PFSK-1 (cell line): ENCODE measurements around the gene CCDC87.

Experiments used
- FOXP2 ChIP-seq: optimal IDR thresholded peaks from 2 replicates; pipeline ENCODE3; 2011; ENCODE audit warnings: borderline replicate concordance, control low read depth, inconsistent platforms; ENCODE audit not compliant: insufficient read depth; ENCODE audit errors: extremely low read length, extremely low read depth
- POLR2AphosphoS5 ChIP-seq: IDR thresholded peaks from 2 replicates; pipeline ENCODE4 v1.6.1; 2012; ENCODE audit warnings: low read depth, mild to moderate bottlenecking, control low read depth, low read length, moderate library complexity
- SIN3A ChIP-seq: IDR thresholded peaks from 2 replicates; pipeline ENCODE4 v1.6.1; 2012; ENCODE audit warnings: mild to moderate bottlenecking, low read length, moderate library complexity, borderline replicate concordance; ENCODE audit not compliant: insufficient read depth
- TAF1 ChIP-seq: IDR thresholded peaks from 2 replicates; pipeline ENCODE4 v1.6.1; 2012; ENCODE audit warnings: low read length, control low read depth, borderline replicate concordance; ENCODE audit not compliant: insufficient read depth
- TF ChIP-seq, protein P1 (sequence below), 2 experiments: IDR thresholded peaks; 2 replicates each; pipeline versions ENCODE4 v1.6.1 to v1.8.0; 2011 to 2012; ENCODE audit warnings: low read depth in 2 of 2, low read length in 2 of 2, control low read depth in 1 of 2, inconsistent platforms in 1 of 2, mild to moderate bottlenecking in 1 of 2, moderate library complexity in 1 of 2; ENCODE audit not compliant: insufficient read depth in 1 of 2

DNA sequence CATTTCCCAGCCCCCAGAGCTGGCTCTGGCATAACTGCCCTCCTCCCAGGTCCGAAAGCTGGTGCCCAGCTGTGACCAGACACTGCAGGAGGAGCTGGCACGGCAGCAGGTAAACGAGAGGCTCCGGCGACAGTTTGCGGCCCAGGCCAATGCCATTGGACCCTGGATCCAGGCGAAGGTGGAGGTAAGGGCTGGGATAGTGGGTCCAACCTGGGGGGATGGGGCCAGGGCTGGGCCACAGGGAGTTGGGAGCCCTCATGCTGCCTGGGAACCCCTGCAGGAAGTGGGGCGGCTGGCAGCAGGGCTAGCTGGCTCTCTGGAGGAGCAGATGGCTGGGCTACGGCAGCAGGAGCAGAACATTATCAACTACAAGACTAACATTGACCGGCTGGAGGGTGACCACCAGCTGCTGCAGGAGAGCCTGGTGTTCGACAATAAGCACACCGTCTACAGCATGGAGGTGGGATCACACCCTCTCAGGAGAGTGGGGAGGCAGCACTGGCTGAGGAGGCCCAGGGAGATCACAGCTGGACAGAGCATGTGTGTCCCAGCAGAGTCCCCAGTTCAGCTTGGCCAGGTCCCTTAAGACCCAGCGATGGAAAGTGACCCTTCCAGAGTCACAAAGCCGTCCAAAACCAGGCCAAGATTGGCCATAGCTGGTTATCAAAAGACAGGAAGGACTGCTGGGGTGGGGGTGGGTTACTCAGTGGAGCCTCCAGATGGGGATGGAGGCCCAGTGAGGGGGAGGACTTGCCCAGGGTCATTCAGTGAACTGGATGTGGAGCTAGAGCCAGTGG lies 31.5 kb downstream of the CCDC87 start:
- no peak for TF ChIP-seq FOXP2
- no peak for TF ChIP-seq POLR2AphosphoS5
- TF ChIP-seq, protein P1, sequence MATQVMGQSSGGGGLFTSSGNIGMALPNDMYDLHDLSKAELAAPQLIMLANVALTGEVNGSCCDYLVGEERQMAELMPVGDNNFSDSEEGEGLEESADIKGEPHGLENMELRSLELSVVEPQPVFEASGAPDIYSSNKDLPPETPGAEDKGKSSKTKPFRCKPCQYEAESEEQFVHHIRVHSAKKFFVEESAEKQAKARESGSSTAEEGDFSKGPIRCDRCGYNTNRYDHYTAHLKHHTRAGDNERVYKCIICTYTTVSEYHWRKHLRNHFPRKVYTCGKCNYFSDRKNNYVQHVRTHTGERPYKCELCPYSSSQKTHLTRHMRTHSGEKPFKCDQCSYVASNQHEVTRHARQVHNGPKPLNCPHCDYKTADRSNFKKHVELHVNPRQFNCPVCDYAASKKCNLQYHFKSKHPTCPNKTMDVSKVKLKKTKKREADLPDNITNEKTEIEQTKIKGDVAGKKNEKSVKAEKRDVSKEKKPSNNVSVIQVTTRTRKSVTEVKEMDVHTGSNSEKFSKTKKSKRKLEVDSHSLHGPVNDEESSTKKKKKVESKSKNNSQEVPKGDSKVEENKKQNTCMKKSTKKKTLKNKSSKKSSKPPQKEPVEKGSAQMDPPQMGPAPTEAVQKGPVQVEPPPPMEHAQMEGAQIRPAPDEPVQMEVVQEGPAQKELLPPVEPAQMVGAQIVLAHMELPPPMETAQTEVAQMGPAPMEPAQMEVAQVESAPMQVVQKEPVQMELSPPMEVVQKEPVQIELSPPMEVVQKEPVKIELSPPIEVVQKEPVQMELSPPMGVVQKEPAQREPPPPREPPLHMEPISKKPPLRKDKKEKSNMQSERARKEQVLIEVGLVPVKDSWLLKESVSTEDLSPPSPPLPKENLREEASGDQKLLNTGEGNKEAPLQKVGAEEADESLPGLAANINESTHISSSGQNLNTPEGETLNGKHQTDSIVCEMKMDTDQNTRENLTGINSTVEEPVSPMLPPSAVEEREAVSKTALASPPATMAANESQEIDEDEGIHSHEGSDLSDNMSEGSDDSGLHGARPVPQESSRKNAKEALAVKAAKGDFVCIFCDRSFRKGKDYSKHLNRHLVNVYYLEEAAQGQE (IDR thresholded peaks at IDR 0.05; ENCODE audit: insufficient read depth in 1 of 2, low read depth in 2 of 2, low read length in 2 of 2), result no peak
- TF ChIP-seq TAF1, result no peak
- no peak for TF ChIP-seq SIN3A
